Gastroesophageal sphincter (tissue), 3 donors: ENCODE measurements around the gene NKD1.

Source experiments
- CTCF ChIP-seq, 4 experiments: fragments of 200-600 bp in 2 of 4; fragments of 450-650 bp in 2 of 4; sonication (generic) in 1 of 4; IDR thresholded peaks; one replicate each; pipeline ENCODE4 v1.5.1; 2017 to 2019; ENCODE audit warnings: antibody characterized with exemption in 4 of 4, mild to moderate bottlenecking in 2 of 4, moderate library complexity in 2 of 4
- POLR2A ChIP-seq, 2 donors: fragments of 450-650 bp; IDR thresholded peaks; one replicate each; pipeline ENCODE4 v1.6.1; 2017; ENCODE audit warnings: antibody characterized with exemption in 2 of 2, mild to moderate bottlenecking in 2 of 2, moderate library complexity in 1 of 2
- POLR2AphosphoS5 ChIP-seq: sonication (generic); formaldehyde crosslinking; IDR thresholded peaks from one replicate; pipeline ENCODE4 v1.6.1; 2017; ENCODE audit warnings: antibody characterized with exemption

- no peak for TF ChIP-seq CTCF (IDR thresholded peaks at IDR 0.05)
- no peak for TF ChIP-seq POLR2A (IDR thresholded peaks at IDR 0.05)
- TF ChIP-seq POLR2AphosphoS5, result no peak
Measured at GRCh38 chr16:50559342-50559741, 11.1 kb downstream of the NKD1 start.
